Measurements from ENCODE around the gene ALMS1. TPM values are rescaled to one million over a fixed set of nuclear protein-coding genes. Genes with fewer than 3 reads are reported as not detected.

Gene ALMS1
- total and polyA plus RNA-seq, 9 of the 15 experiments (the other 6 are each of a cell fraction or from before 2014, with no cell fraction given): 1.4 to 26.3 (median 13.6) TPM

GRCh38 chr2:73368781-73369180 is 16.9 kb upstream of the ALMS1 start (continued):
- no peak for TF ChIP-seq CREB3L1 (IDR thresholded peaks at IDR 0.05; ENCODE audit: borderline replicate concordance, low read depth)
- no peak for TF ChIP-seq PBX2 (CRISPR knock-in tag; IDR thresholded peaks at IDR 0.05; ENCODE audit: low read depth)
- peak; percentile 66 for TF ChIP-seq PBX2 (tag; conservative IDR thresholded peaks at IDR 0.05; ENCODE audit: low read depth)
- no peak for TF ChIP-seq DIDO1 (tag; IDR thresholded peaks at IDR 0.05; ENCODE audit: low read depth)
- peak; percentile 68; the same call in 1 of the 2 replicates for TF ChIP-seq BACH1 (tag; IDR thresholded peaks at IDR 0.05)
- TF ChIP-seq DACH1 (IDR thresholded peaks at IDR 0.05; ENCODE audit: partially characterized antibody): no peak
- no peak for TF ChIP-seq CBFB (CRISPR knock-in tag; IDR thresholded peaks at IDR 0.05)
- TF ChIP-seq ETS2 (tag; IDR thresholded peaks at IDR 0.05; ENCODE audit: borderline replicate concordance, poor library complexity, severe bottlenecking): no peak
- no peak for TF ChIP-seq ZNF79 (CRISPR knock-in tag; IDR thresholded peaks at IDR 0.05; ENCODE audit: low read depth)
- TF ChIP-seq ZKSCAN1 (IDR thresholded peaks at IDR 0.05; ENCODE audit: low read depth, low read length): no peak
- no peak for TF ChIP-seq FOXA1 (IDR thresholded peaks at IDR 0.05; ENCODE audit: borderline replicate concordance)
- TF ChIP-seq ZBTB12 (CRISPR knock-in tag; IDR thresholded peaks at IDR 0.05): no peak
- TF ChIP-seq PTTG1 (tag; IDR thresholded peaks at IDR 0.05; ENCODE audit: low read depth): no peak
- no peak for TF ChIP-seq KDM2B (CRISPR knock-in tag; IDR thresholded peaks at IDR 0.05)
- no peak for TF ChIP-seq SMC3 (conservative IDR thresholded peaks at IDR 0.05; ENCODE audit: insufficient read depth, low read depth, low read length)
- TF ChIP-seq EP400 (IDR thresholded peaks at IDR 0.05): peak; percentile 41; the same call in 1 of the 2 replicates
- 0 out of 2 replicates have a peak, but pooled peaks have one; percentile 32 for TF ChIP-seq CREB1 (IDR thresholded peaks at IDR 0.05)
- peak; percentile 65 for TF ChIP-seq CREB1 (CRISPR knock-in tag; IDR thresholded peaks at IDR 0.05)
- no peak for TF ChIP-seq CHD1 (IDR thresholded peaks at IDR 0.05; ENCODE audit: low read length)
- TF ChIP-seq DDX20 (tag; IDR thresholded peaks at IDR 0.05; ENCODE audit: low read depth): no peak
- no peak for TF ChIP-seq BDP1 (IDR thresholded peaks at IDR 0.05; ENCODE audit: insufficient read depth, insufficient read length)
- peak; percentile 78 for TF ChIP-seq SMAD1 (IDR thresholded peaks at IDR 0.05; ENCODE audit: low read depth, low read length, partially characterized antibody)
- peak; percentile 84 for TF ChIP-seq SMARCA4 (IDR thresholded peaks at IDR 0.05)
- no peak for TF ChIP-seq GTF2E2 (tag; IDR thresholded peaks at IDR 0.05)
- peak; percentile 94 for TF ChIP-seq ZNF316 (IDR thresholded peaks at IDR 0.05)

All from K562 (cell line).